H9 (cell line): Measurements from ENCODE around the gene TRAF3IP1. TPM values are rescaled to one million over a fixed set of nuclear protein-coding genes. Genes with fewer than 3 reads are reported as not detected.

Source experiments
- DNase-seq: peaks from one replicate; pipeline ENCODE4 v3.0.0-alpha.2; 2017
- H2AFZ ChIP-seq: one replicate; pipeline ENCODE4 v1.6.1; 2013; ENCODE audit warnings: mild to moderate bottlenecking, low read length, control low read depth, moderate library complexity
- H2AK5ac ChIP-seq: 2 replicates; pipeline ENCODE4 v1.6.1; 2013; ENCODE audit warnings: low read length, control low read depth, mixed read lengths; ENCODE audit not compliant: insufficient read length
- H2BK120ac ChIP-seq: one replicate; pipeline ENCODE4 v1.6.1; 2013; ENCODE audit warnings: low read depth, mild to moderate bottlenecking, low read length, control low read depth, inconsistent platforms; ENCODE audit not compliant: poor library complexity, severe bottlenecking
- H2BK12ac ChIP-seq: 2 replicates; pipeline ENCODE4 v1.6.1; 2013; ENCODE audit warnings: low read length, control low read depth, mixed read lengths, low read depth; ENCODE audit not compliant: insufficient read length
- H2BK15ac ChIP-seq: 2 replicates; pipeline ENCODE4 v1.6.1; 2013; ENCODE audit warnings: low read depth, low read length, control low read depth
- H2BK20ac ChIP-seq: one replicate; pipeline ENCODE4 v1.6.1; 2013; ENCODE audit warnings: low read depth, mild to moderate bottlenecking, low read length, control low read depth, inconsistent platforms; ENCODE audit not compliant: poor library complexity, severe bottlenecking
- H2BK5ac ChIP-seq: 2 replicates; pipeline ENCODE4 v1.6.1; 2013; ENCODE audit warnings: low read length, control low read depth, mixed read lengths; ENCODE audit not compliant: insufficient read length
- H3K14ac ChIP-seq: 2 replicates; pipeline ENCODE4 v1.6.1; 2013; ENCODE audit warnings: low read length, control low read depth; ENCODE audit not compliant: insufficient read depth
- H3K18ac ChIP-seq: 2 replicates; pipeline ENCODE4 v1.6.1; 2013; ENCODE audit warnings: low read depth, mild to moderate bottlenecking, mixed read lengths, low read length, control low read depth; ENCODE audit not compliant: insufficient read length
- H3K23ac ChIP-seq: 2 replicates; pipeline ENCODE4 v1.6.1; 2013; ENCODE audit warnings: low read length, control low read depth, mixed read lengths, low read depth; ENCODE audit not compliant: insufficient read length
- H3K23me2 ChIP-seq: 2 replicates; pipeline ENCODE4 v1.6.1; 2013; ENCODE audit warnings: low read depth, mild to moderate bottlenecking, mixed read lengths, low read length, control low read depth; ENCODE audit not compliant: insufficient read length, poor library complexity, severe bottlenecking
- H3K27ac ChIP-seq: 2 replicates; pipeline ENCODE4 v1.5.1; 2013; ENCODE audit warnings: low read length, control low read depth, mixed read lengths, low read depth; ENCODE audit not compliant: insufficient read length
- H3K27me3 ChIP-seq: 2 replicates; pipeline ENCODE4 v1.6.1; 2013; ENCODE audit warnings: low read length, control low read depth, inconsistent platforms; ENCODE audit not compliant: insufficient read depth
- H3K4ac ChIP-seq: 2 replicates; pipeline ENCODE4 v1.6.1; 2013; ENCODE audit warnings: low read depth, mild to moderate bottlenecking, control low read depth, inconsistent platforms, low read length, moderate library complexity
- H3K4me1 ChIP-seq: 2 replicates; pipeline ENCODE4 v1.6.1; 2013; ENCODE audit warnings: low read length, control low read depth, inconsistent platforms; ENCODE audit not compliant: insufficient read depth
- H3K4me2 ChIP-seq: 2 replicates; pipeline ENCODE4 v1.6.1; 2013; ENCODE audit warnings: low read length, control low read depth, mixed read lengths; ENCODE audit not compliant: insufficient read length, insufficient read depth
- H3K56ac ChIP-seq: 2 replicates; pipeline ENCODE4 v1.6.1; 2013; ENCODE audit warnings: low read depth, mild to moderate bottlenecking, mixed read lengths, low read length, control low read depth; ENCODE audit not compliant: insufficient read length
- H3K79me1 ChIP-seq: 2 replicates; pipeline ENCODE4 v1.6.1; 2013; ENCODE audit warnings: low read depth, mild to moderate bottlenecking, moderate library complexity, low read length, control low read depth, inconsistent platforms; ENCODE audit not compliant: insufficient read depth, poor library complexity, severe bottlenecking
- H3K79me2 ChIP-seq: 2 replicates; pipeline ENCODE4 v1.6.1; 2013; ENCODE audit warnings: low read length, control low read depth, inconsistent platforms; ENCODE audit not compliant: insufficient read depth
- H3K9ac ChIP-seq: 2 replicates; pipeline ENCODE4 v1.6.1; 2013; ENCODE audit warnings: low read length, control low read depth, mixed read lengths; ENCODE audit not compliant: insufficient read length; ENCODE audit errors: extremely low read depth
- H3K9me3 ChIP-seq: one replicate; pipeline ENCODE4 v1.6.1; 2013; ENCODE audit warnings: low read depth, low read length, inconsistent platforms; ENCODE audit not compliant: control insufficient read depth
- H3T11ph ChIP-seq: one replicate; pipeline ENCODE4 v1.6.1; 2013; ENCODE audit warnings: mild to moderate bottlenecking, low read length, control low read depth, inconsistent platforms
- H4K20me1 ChIP-seq: one replicate; pipeline ENCODE4 v1.6.1; 2013; ENCODE audit not compliant: control insufficient read depth, insufficient read length, insufficient read depth
- H4K5ac ChIP-seq: 2 replicates; pipeline ENCODE4 v1.6.1; 2013; ENCODE audit warnings: low read depth, mild to moderate bottlenecking, mixed read lengths, low read length, control low read depth; ENCODE audit not compliant: insufficient read length
- H4K8ac ChIP-seq: replicated peaks from 2 replicates; pipeline ENCODE4 v1.6.1; 2013; ENCODE audit warnings: low read length, control low read depth, mixed read lengths, low read depth; ENCODE audit not compliant: insufficient read length
- H4K91ac ChIP-seq: 2 replicates; pipeline ENCODE4 v1.6.1; 2013; ENCODE audit warnings: low read depth, mild to moderate bottlenecking, moderate library complexity, mixed read lengths, low read length, control low read depth; ENCODE audit not compliant: insufficient read length
- H3K27ac Mint-ChIP-seq, 3 experiments: 2 replicates in 2 of 3; 3 replicates in 1 of 3; pipeline ENCODE4 v1.8.0; 2020 to 2021; ENCODE audit warnings: mixed read lengths in 3 of 3, mild to moderate bottlenecking in 1 of 3, moderate library complexity in 1 of 3
- H3K27me3 Mint-ChIP-seq: 2 replicates; pipeline ENCODE4 v1.8.0; 2021; ENCODE audit warnings: low read depth, mild to moderate bottlenecking, moderate library complexity, mixed read lengths
- H3K36me3 Mint-ChIP-seq, 3 experiments: 2 replicates in 2 of 3; 3 replicates in 1 of 3; pipeline ENCODE4 v1.8.0; 2020 to 2021; ENCODE audit warnings: low read depth in 3 of 3, mixed read lengths in 3 of 3; ENCODE audit not compliant: insufficient read depth in 1 of 3
- H3K4me1 Mint-ChIP-seq, 2 experiments: 2 replicates each; pipeline ENCODE4 v1.8.0; 2020; ENCODE audit warnings: mixed read lengths in 2 of 2
- H3K4me3 Mint-ChIP-seq, 2 experiments: 2 replicates in 1 of 2; 3 replicates in 1 of 2; pipeline ENCODE4 v1.8.0; 2020 to 2021; ENCODE audit warnings: mild to moderate bottlenecking in 2 of 2, mixed read lengths in 2 of 2, moderate library complexity in 1 of 2
- H3K9me3 Mint-ChIP-seq, 2 experiments: 2 replicates in 1 of 2; 3 replicates in 1 of 2; pipeline ENCODE4 v1.8.0; 2020; ENCODE audit warnings: mild to moderate bottlenecking in 2 of 2, mixed read lengths in 2 of 2, moderate library complexity in 1 of 2
- WGBS: extraction: QIAGEN DNeasy Blood & Tissue Kit; methylation state at CpG from one replicate; pipeline ENCODE4 v1.1.7; 2013; ENCODE audit warnings: missing lambda C conversion rate, low lambda C conversion rate, mixed read lengths; ENCODE audit not compliant: insufficient read length; ENCODE audit errors: extremely low coverage; 5-methylcytosine and 5-hydroxymethylcytosine counted together
- total RNA-seq: library from RNA; stranded (reverse); gene quantifications from 2 replicates; pipeline ENCODE4 v1.2.1, GENCODE V29; 2021
- TF ChIP-seq, protein P1 (sequence below): fragments of 200-600 bp; sonication (generic); conservative IDR thresholded peaks from 3 replicates; pipeline ENCODE4 v1.8.0; 2021; ENCODE audit warnings: antibody characterized with exemption, mild to moderate bottlenecking

The TRAF3IP1 gene
- total RNA-seq, 1 experiment from 2014 or later = 16.4 TPM

DNA sequence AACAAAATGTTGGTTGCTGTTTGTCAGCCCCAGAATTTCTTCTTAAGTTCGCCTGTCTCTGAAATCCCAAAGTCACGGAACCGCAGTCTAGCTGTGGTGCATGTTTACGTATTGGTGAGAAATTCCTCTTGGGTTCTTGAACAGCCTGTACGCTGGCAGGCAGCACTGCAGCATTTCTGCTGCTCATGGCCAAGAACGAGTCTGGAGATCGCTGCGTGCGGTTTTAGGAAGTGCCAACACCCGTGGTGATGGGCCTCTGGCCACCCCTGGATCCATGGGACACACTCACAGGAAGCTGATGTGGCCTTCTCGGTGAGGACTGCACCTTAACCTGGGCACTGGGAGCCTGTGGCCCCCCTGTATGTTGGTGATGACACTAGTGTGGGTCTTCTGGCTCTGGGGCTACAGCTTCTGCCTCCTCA is 130.1 kb downstream of the TRAF3IP1 start:
- no peaks in the 10 kb centered on the region for H4K20me1 ChIP-seq
- no peaks in the 10 kb centered on the region for H3K4me1 ChIP-seq
- no peak overlapping the region for H2BK12ac ChIP-seq
- no peaks in the 10 kb centered on the region for H3K23me2 ChIP-seq
- no peaks in the 10 kb centered on the region for H3K9me3 ChIP-seq
- H2BK20ac ChIP-seq = no peak overlapping the region
- Mint-ChIP-seq H3K4me1 (no peaks in the 10 kb centered on the region), H3K9me3 (no peaks in the 10 kb centered on the region), H3K27ac (no peak overlapping the region; a peak in 1 of 7 replicates), H3K27me3 (no peaks in the 10 kb centered on the region), H3K36me3 (peaks cover 54 to 69% (median 64%) of the 10 kb centered on the region in 3 experiments), H3K4me3 (no peak overlapping the region)
- no peak overlapping the region for H3K14ac ChIP-seq
- H4K91ac ChIP-seq = no peak overlapping the region
- H4K5ac ChIP-seq = no peak overlapping the region
- H4K8ac ChIP-seq = no peak overlapping the region
- no peak for DNase-seq
- no peak overlapping the region for H3T11ph ChIP-seq
- no peak overlapping the region for H3K9ac ChIP-seq
- no peak overlapping the region for H2BK5ac ChIP-seq
- no peak overlapping the region for H2AFZ ChIP-seq
- H3K4me2 ChIP-seq = no peak overlapping the region
- H3K79me2 ChIP-seq = no peaks in the 10 kb centered on the region
- H3K18ac ChIP-seq = no peak overlapping the region
- no peak overlapping the region for H3K4ac ChIP-seq
- no peak overlapping the region for H2BK120ac ChIP-seq
- no peak overlapping the region for H3K56ac ChIP-seq
- H3K23ac ChIP-seq = no peak overlapping the region
- H2BK15ac ChIP-seq = no peak overlapping the region
- TF ChIP-seq, protein P1, sequence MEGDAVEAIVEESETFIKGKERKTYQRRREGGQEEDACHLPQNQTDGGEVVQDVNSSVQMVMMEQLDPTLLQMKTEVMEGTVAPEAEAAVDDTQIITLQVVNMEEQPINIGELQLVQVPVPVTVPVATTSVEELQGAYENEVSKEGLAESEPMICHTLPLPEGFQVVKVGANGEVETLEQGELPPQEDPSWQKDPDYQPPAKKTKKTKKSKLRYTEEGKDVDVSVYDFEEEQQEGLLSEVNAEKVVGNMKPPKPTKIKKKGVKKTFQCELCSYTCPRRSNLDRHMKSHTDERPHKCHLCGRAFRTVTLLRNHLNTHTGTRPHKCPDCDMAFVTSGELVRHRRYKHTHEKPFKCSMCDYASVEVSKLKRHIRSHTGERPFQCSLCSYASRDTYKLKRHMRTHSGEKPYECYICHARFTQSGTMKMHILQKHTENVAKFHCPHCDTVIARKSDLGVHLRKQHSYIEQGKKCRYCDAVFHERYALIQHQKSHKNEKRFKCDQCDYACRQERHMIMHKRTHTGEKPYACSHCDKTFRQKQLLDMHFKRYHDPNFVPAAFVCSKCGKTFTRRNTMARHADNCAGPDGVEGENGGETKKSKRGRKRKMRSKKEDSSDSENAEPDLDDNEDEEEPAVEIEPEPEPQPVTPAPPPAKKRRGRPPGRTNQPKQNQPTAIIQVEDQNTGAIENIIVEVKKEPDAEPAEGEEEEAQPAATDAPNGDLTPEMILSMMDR = no peak
- no CpG with 5 or more reads among the region's 11 CpGs for WGBS
- H3K27ac ChIP-seq = no peak overlapping the region
- H3K27me3 ChIP-seq = no peaks in the 10 kb centered on the region
- H3K79me1 ChIP-seq = no peaks in the 10 kb centered on the region
- H2AK5ac ChIP-seq = no peak overlapping the region

Other genes with a start within 250 kb of the TRAF3IP1 start
- 0.17 and 0.37 TPM in 2 replicates for gene ESPNL, start 220.2 kb upstream of the TRAF3IP1 start, total RNA-seq
- gene KLHL30, start 181.8 kb upstream of the TRAF3IP1 start, total RNA-seq = not detected in 2 replicates
- gene ERFE, start 161.5 kb upstream of the TRAF3IP1 start, total RNA-seq = 2.0 and 2.1 TPM in 2 replicates
- gene ILKAP, start 116.8 kb upstream of the TRAF3IP1 start, total RNA-seq = 40.3 and 41.5 TPM in 2 replicates
- gene HES6, start 80.5 kb upstream of the TRAF3IP1 start, total RNA-seq = 27.1 and 27.7 TPM in 2 replicates
- gene PER2, start 31.9 kb upstream of the TRAF3IP1 start, total RNA-seq = 12.1 and 12.9 TPM in 2 replicates
- 46.0 and 49.4 TPM in 2 replicates for gene ASB1, start 106.4 kb downstream of the TRAF3IP1 start, total RNA-seq